Calu3 (cell line): ENCODE measurements around the gene TNS1. TPM values are rescaled to one million over a fixed set of nuclear protein-coding genes. Genes with fewer than 3 reads are reported as not detected.
"Not testable (repeated sequence)": the region's sequence is repeated elsewhere in the genome, so short reads cannot be mapped to it uniquely, and the experiment has no call there.

ENCODE experiments used
- BruUV-seq: library from RNA; stranded (reverse); fragments of 400-500 nt; replicated peaks from 2 replicates; lab custom pipeline; 2021; lab: Mats Ljungman, UMichigan
- CTCF ChIA-PET: fragments of 300-600 bp; sonication (Branson Sonifier 250); formaldehyde crosslinking; loops from one replicate; lab custom pipeline; 2022; ENCODE audit warnings: antibody characterized with exemption; lab: Charles Lee
- DNase-seq: peaks from one replicate; pipeline ENCODE4 v3.0.0; 2022
- H3K27ac Mint-ChIP-seq: one replicate; pipeline ENCODE4 v1.8.0; 2022; ENCODE audit warnings: mixed read lengths; ENCODE audit not compliant: unreplicated experiment
- H3K27me3 Mint-ChIP-seq: one replicate; pipeline ENCODE4 v1.8.0; 2022; ENCODE audit warnings: mixed read lengths; ENCODE audit not compliant: unreplicated experiment
- H3K36me3 Mint-ChIP-seq: one replicate; pipeline ENCODE4 v1.8.0; 2022; ENCODE audit warnings: mild to moderate bottlenecking, moderate library complexity, mixed read lengths; ENCODE audit not compliant: insufficient read depth, unreplicated experiment
- H3K4me1 Mint-ChIP-seq: one replicate; pipeline ENCODE4 v1.8.0; 2022; ENCODE audit warnings: mild to moderate bottlenecking, low read depth, mixed read lengths; ENCODE audit not compliant: unreplicated experiment
- H3K4me3 Mint-ChIP-seq: one replicate; pipeline ENCODE4 v1.8.0; 2022; ENCODE audit warnings: mild to moderate bottlenecking, low read depth, moderate library complexity, mixed read lengths; ENCODE audit not compliant: unreplicated experiment
- H3K9me3 Mint-ChIP-seq: one replicate; pipeline ENCODE4 v1.8.0; 2022; ENCODE audit warnings: low read depth, mixed read lengths; ENCODE audit not compliant: unreplicated experiment
- intact Hi-C: fragments of 100-400 bp; cut with micrococcal nuclease; formaldehyde crosslinking; loops from one replicate; pipeline ENCODE4 v1.10.0; 2022; ENCODE audit not compliant: unreplicated experiment
- total RNA-seq: library from RNA; stranded (reverse); gene quantifications from 2 replicates; pipeline ENCODE4 v1.2.3, GENCODE V29; 2022
- TF ChIP-seq, protein P1 (sequence below): fragments of 200-600 bp; IDR thresholded peaks from one replicate; pipeline ENCODE4 v1.8.0; 2022; ENCODE audit warnings: antibody characterized with exemption; ENCODE audit not compliant: unreplicated experiment

The TNS1 gene
- total RNA-seq, 1 experiment from 2014 or later: 2.2 TPM

DNA sequence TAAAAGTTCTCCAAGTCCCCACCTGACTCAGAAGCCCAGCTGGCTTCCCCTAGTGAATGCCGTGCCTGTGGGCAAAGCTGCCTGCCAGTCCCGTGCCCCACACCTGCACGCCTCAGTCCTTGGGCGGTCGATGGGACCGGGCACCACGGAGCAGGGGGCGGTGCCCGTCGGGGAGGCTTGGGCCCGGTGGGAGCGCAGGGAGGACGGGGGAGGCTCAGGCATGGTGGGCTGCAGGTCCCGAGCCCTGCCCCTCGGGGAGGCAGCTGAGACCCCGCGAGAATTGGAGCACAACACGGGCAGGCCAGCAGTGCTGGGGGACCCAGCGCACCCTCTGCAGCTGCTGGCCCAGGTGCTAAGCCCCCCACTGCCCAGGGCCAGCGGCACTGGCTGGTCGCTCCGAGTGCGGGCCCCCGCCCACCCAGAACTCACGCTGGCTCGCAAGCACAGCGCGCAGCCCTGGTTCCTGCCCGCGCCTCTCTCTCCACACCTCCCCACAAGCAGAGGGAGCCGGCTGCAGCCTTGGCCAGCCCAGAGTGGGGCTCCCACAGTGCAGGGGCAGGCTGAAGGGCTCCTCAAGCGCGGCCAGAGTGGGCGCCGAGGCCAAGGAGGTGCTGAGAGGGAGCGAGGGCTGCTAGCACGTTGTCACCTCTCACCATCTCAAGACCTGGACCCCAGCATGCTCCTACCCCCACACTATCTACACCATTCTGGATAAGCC is 215.5 kb downstream of the TNS1 start:
- intact Hi-C loops: no loop called here
- no TSS peak for BruUV-seq

DNA sequence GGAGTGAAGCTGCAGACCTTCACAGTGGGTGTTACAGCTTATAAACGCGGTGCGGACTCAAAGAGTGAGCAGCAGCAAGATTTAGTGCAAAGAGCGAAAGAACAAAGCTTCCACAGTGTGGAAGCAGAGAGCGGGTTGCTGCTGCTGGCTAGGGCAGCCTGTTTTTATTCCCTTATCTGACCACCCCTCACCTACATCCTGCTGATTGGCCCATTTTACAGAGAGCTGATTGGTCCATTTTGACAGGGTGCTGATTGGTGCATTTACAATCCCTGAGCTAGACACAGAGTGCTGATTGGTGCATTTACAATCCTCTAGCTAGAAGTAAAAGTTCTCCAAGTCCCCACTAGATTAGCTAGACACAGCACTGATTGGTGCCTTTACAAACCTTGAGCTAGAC is 216.2 kb downstream of the TNS1 start:
- peaks cover 43% of the 10 kb centered on the region for H3K27me3 Mint-ChIP-seq
- H3K9me3 Mint-ChIP-seq, H3K27ac Mint-ChIP-seq, BruUV-seq, H3K4me1 Mint-ChIP-seq, H3K36me3 Mint-ChIP-seq, DNase-seq, intact Hi-C loops, H3K4me3 Mint-ChIP-seq: not testable (repeated sequence)
- CTCF ChIA-PET: interaction anchor here (0.7 to 2.6 kb wide), 12 partner anchors 13 to 282 kb away, joined by 3 to 32 read pairs (median 13); partner anchors contain the start of gene RUFY4

More for the DNA sequence above, 215.5 kb downstream of the TNS1 start:
- Mint-ChIP-seq H3K27me3 (peaks cover 42% of the 10 kb centered on the region), H3K4me3 (no peak overlapping the region), H3K4me1 (no peaks in the 10 kb centered on the region), H3K27ac (no peak overlapping the region), H3K36me3 (no peaks in the 10 kb centered on the region), H3K9me3 (no peaks in the 10 kb centered on the region)
- TF ChIP-seq, protein P1, sequence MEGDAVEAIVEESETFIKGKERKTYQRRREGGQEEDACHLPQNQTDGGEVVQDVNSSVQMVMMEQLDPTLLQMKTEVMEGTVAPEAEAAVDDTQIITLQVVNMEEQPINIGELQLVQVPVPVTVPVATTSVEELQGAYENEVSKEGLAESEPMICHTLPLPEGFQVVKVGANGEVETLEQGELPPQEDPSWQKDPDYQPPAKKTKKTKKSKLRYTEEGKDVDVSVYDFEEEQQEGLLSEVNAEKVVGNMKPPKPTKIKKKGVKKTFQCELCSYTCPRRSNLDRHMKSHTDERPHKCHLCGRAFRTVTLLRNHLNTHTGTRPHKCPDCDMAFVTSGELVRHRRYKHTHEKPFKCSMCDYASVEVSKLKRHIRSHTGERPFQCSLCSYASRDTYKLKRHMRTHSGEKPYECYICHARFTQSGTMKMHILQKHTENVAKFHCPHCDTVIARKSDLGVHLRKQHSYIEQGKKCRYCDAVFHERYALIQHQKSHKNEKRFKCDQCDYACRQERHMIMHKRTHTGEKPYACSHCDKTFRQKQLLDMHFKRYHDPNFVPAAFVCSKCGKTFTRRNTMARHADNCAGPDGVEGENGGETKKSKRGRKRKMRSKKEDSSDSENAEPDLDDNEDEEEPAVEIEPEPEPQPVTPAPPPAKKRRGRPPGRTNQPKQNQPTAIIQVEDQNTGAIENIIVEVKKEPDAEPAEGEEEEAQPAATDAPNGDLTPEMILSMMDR: no peak
- CTCF ChIA-PET: interaction anchor here (0.7 to 2.6 kb wide), 5 partner anchors 98 to 251 kb away, joined by 3 to 32 read pairs (median 15); no protein-coding TSS in a partner anchor
- no peak for DNase-seq

DNA sequence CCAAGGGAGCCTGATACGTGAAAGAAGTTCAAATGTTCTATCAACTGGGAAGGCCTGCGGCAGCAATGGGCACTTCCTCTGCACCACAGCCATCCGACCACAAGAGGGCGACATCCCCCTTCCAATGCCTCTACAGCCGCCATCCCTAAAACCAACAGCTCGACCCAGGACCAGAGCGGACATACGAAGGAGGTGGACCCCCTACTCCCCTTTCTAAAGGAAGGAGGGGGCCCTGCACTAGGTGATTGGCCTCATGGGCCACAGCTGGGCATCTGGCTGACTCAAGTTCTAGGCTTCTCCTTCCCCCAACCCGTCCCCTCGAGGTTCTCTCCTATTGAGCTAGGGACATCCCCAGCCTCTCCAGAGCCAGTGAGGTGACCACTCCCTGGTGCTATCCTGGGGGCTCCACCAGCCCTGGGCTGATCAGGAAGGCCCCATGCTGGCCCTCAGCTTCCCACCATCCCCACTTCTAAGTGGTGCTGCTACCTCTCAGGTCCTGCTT is 217.2 kb downstream of the TNS1 start:
- intact Hi-C loops: loop anchor here (1.0 to 2.0 kb wide), 4 partner anchors 101 to 283 kb away; partner anchors contain the start of gene RUFY4
- Mint-ChIP-seq H3K36me3 (no peaks in the 10 kb centered on the region), H3K9me3 (no peaks in the 10 kb centered on the region), H3K4me3 (no peak overlapping the region), H3K27me3 (peaks cover 40% of the 10 kb centered on the region), H3K27ac (no peak overlapping the region), H3K4me1 (no peaks in the 10 kb centered on the region)
- BruUV-seq: no TSS peak
- CTCF ChIA-PET: interaction anchor here (0.6 to 2.6 kb wide), 19 partner anchors 12 to 295 kb away, joined by 3 to 32 read pairs (median 6); partner anchors contain the start of gene RUFY4
- peak; percentile 85 for DNase-seq
- TF ChIP-seq, protein P1: peak; percentile 93

DNA sequence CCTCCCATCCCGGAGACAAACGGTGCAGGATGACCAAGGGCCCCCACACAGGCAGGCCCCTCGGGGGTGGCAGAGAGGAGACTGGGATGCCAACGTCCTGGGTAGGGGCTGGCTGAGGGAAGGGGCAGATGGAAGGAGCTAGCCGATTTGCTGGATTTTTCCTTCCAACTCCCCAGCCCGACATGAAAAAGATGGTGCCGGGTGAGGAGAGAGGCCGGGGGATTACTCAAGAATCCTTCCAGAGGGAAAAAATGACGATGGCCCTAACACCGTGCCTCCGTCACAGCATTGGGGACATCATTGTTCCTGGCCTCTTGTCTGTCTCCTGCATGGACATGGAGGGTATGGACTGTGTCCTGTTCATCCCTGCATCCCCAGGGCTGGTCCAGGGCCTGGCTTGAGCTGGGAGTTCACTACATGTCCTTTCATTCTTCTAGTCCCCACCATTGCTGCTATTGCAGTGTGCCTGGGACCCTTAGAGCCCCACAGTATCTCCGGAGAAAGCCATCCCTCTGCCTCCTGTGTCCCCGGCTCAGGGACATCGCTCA is 217.7 kb downstream of the TNS1 start:
- H3K4me3 Mint-ChIP-seq: no peak overlapping the region
- H3K27me3 Mint-ChIP-seq: peaks cover 37% of the 10 kb centered on the region
- no peak overlapping the region for H3K27ac Mint-ChIP-seq
- TF ChIP-seq, protein P1: no peak
- intact Hi-C loops: loop anchor here (1.0 to 2.0 kb wide), 4 partner anchors 101 to 284 kb away; partner anchors contain the start of gene RUFY4
- no peaks in the 10 kb centered on the region for H3K9me3 Mint-ChIP-seq
- DNase-seq: no peak
- no TSS peak for BruUV-seq
- H3K4me1 Mint-ChIP-seq: no peaks in the 10 kb centered on the region
- H3K36me3 Mint-ChIP-seq: no peaks in the 10 kb centered on the region
- CTCF ChIA-PET: interaction anchor here (0.8 to 2.6 kb wide), 16 partner anchors 12 to 289 kb away, joined by 3 to 32 read pairs (median 10); partner anchors contain the start of gene RUFY4
